Neural cell (in vitro differentiated cells): ENCODE data around the gene C6orf132.

Source experiments
- EP300 ChIP-seq: fragments of 450-650 bp; conservative IDR thresholded peaks from 2 replicates; pipeline ENCODE4 v1.6.1; 2014; ENCODE audit warnings: antibody characterized with exemption, mild to moderate bottlenecking, moderate library complexity; ENCODE audit not compliant: poor library complexity, severe bottlenecking
- EZH2 ChIP-seq: fragments of 200-600, 300-800 bp; shearing (Covaris generic), sonication (generic); IDR thresholded peaks from 2 replicates; pipeline ENCODE4 v1.6.1; 2014; ENCODE audit warnings: antibody characterized with exemption, low read length, borderline replicate concordance, mild to moderate bottlenecking; ENCODE audit not compliant: insufficient read depth, poor library complexity, severe bottlenecking
- MXI1 ChIP-seq: fragments of 450-650 bp; conservative IDR thresholded peaks from 2 replicates; pipeline ENCODE4 v1.6.1; 2014; ENCODE audit warnings: antibody characterized with exemption, mild to moderate bottlenecking; ENCODE audit not compliant: poor library complexity, severe bottlenecking
- POLR2AphosphoS5 ChIP-seq: IDR thresholded peaks from 2 replicates; pipeline ENCODE4 v1.6.1; 2012
- RAD21 ChIP-seq: fragments of 450-650 bp; conservative IDR thresholded peaks from 2 replicates; pipeline ENCODE4 v1.6.1; 2014; ENCODE audit warnings: antibody characterized with exemption, mild to moderate bottlenecking, moderate library complexity
- REST ChIP-seq: IDR thresholded peaks from 2 replicates; pipeline ENCODE4 v1.6.1; 2012; ENCODE audit warnings: borderline replicate concordance
- SMC3 ChIP-seq: fragments of 450-650 bp; conservative IDR thresholded peaks from 2 replicates; pipeline ENCODE4 v1.6.1; 2014; ENCODE audit warnings: antibody characterized with exemption, mild to moderate bottlenecking, moderate library complexity; ENCODE audit not compliant: poor library complexity
- TAF1 ChIP-seq: IDR thresholded peaks from 2 replicates; pipeline ENCODE4 v1.6.1; 2012; ENCODE audit warnings: low read depth
- TF ChIP-seq, protein P1 (sequence below): fragments of 450-650 bp; IDR thresholded peaks from 2 replicates; pipeline ENCODE4 v1.5.1; 2014; ENCODE audit warnings: antibody characterized with exemption, mild to moderate bottlenecking, moderate library complexity; ENCODE audit not compliant: poor library complexity, severe bottlenecking

DNA sequence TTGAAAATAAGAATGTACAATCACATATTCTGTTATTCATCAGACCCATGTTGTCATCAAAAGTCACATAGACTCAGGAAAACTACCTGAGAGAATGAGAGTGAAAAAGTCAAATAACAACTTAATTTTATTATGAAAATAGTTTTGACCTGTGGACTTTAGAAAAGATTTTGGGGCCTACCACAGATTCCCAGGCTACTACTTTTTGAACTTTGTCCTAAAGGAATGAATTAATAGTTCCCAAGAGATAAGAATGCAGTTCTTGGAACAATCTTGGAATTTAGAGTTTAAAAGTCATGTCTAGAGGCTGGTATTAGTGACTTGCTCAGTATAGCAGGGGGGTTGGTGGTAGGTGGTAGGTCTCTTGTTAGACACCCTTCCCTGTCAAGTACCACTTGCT is 88.8 kb downstream of the C6orf132 start:
- TF ChIP-seq, protein P1, sequence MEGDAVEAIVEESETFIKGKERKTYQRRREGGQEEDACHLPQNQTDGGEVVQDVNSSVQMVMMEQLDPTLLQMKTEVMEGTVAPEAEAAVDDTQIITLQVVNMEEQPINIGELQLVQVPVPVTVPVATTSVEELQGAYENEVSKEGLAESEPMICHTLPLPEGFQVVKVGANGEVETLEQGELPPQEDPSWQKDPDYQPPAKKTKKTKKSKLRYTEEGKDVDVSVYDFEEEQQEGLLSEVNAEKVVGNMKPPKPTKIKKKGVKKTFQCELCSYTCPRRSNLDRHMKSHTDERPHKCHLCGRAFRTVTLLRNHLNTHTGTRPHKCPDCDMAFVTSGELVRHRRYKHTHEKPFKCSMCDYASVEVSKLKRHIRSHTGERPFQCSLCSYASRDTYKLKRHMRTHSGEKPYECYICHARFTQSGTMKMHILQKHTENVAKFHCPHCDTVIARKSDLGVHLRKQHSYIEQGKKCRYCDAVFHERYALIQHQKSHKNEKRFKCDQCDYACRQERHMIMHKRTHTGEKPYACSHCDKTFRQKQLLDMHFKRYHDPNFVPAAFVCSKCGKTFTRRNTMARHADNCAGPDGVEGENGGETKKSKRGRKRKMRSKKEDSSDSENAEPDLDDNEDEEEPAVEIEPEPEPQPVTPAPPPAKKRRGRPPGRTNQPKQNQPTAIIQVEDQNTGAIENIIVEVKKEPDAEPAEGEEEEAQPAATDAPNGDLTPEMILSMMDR = no peak
- TF ChIP-seq EZH2 (no peak), RAD21 (no peak), TAF1 (no peak), POLR2AphosphoS5 (no peak), EP300 (no peak), MXI1 (no peak), REST (no peak), SMC3 (no peak)
